HG03175 (cell line): ENCODE data around the gene FBN1.

Source experiments
- ATAC-seq: cut with Tn5 transposase; IDR thresholded peaks from one replicate; pipeline ENCODE4 v1.9.1; 2021; ENCODE audit warnings: mild to moderate bottlenecking, moderate library complexity; ENCODE audit not compliant: unreplicated experiment

Gene FBN1

DNA sequence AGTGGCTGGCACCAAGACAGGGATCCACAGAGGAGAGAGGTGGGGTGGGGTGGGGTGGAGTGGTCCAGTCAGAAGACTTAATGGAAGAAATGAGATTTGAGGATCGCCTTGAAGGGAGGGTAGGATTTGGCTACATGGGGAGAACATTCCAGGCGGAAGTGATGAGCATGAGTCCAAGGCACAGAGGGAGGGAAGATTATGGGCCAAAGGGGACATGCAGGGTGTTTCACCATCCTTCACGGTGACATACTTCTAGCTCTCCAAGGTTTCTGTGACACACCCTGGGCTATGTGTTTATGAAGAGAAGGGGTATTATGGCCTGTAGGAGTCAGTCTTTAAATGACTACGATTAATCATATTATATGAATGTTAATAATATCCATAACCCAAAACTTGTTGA is 7.7 kb upstream of the FBN1 start:
- no peak for ATAC-seq

- no peak for ATAC-seq
Measured at GRCh38 chr15:48652510-48653076, 7.1 kb upstream of the FBN1 start.

DNA sequence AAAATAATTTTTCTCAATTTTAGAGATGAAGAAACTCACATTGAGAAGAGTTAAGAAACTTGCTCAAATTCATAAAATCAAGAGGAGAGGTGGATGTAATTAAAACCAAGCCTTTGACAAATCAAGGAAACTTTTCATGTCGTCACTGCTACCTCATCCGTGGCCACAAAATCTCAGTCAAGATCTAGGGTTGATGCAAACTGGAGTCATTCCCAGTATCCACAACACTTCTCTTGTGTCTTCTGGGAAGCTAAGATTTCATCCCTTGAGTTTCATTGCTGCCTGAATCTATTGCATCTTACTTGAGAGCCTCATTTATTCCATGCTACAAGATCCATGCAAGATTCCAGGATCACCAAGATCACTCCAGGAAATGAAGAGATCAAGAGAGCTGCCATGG is 5.4 kb upstream of the FBN1 start:
- ATAC-seq, result no peak

GRCh38 chr15:48647962-48648361 is 2.5 kb upstream of the FBN1 start:
- ATAC-seq, result no peak

DNA sequence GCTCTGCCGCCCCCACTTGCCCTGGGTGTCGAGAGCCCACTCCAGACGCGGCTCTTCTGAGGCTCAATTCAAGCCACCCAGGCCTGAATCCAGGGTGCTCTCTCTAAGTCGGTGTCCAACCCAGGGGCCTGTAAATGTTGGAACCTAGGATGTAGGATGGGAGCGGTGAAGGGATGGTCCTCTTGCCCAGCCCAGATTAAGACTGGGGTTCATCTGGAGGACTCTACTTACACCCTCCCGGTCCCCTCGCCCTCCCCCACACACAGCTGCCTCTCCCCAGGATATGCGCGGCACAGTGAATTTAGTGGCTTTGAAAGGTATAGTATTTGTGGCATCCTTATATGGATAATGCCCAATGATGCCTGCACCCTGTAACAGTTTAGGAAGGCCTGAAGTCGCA is 822 bp upstream of the FBN1 start:
- no peak for ATAC-seq

DNA sequence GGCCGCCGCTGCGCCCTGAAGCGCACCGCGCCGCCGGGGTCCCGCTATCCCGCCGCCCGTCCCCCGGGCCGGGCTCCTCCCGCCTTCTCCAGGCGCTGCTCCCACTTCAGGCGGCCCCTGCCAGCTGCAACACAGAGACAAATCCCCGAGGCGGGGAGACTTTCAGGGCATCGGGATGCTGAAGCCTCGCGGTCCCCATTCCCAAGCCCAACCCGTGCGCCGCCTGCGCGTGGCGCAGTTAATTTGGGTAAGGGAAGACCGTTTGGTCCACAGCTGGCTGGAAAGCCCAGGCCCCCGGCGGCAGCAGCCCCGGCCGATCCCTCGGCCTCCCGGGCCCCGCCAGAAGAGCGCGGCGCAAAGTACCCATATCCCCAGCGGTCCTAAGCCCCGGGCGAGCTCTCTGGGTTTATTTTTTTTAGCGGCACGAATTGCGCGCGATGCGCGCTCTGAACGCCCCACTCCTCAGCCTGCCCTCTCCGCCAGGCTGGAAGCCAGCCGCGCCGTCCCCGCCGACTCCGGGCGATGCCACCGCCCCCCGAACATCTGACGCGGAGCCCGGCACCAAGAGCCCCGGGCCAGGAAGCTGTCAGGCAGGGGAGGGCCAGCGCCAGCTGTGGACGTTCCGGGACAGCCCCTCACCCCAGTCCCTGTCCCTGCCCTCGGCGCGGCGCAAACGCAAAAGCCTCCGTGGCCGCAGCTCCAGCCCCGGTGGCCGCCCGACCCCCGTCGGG is 517 bp downstream of the FBN1 start:
- ATAC-seq, result peak; percentile 41

GRCh38 chr15:48644467-48644826 is 1.1 kb downstream of the FBN1 start:
- ATAC-seq, result peak; percentile 9

- no peak for ATAC-seq
Measured at GRCh38 chr15:48643776-48644466, 1.6 kb downstream of the FBN1 start.

DNA sequence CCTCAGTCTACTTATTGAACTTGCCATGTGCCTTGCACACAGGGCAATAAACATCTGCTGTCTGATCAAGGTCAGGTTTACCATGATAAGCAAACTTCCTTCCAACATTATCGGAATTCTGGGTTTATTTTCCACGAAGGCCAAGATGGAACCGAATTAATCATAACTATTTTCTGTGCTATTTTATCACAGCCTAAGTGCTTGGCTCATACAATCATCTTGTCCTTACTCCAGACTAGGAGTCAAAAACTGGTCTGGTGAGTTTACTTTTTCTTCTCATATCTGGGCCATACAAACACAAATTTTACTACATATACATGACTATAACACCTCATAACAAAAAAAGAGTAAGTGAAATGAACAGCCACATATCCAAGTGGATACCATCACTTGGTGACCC is 2.3 kb downstream of the FBN1 start:
- ATAC-seq, result no peak

GRCh38 chr15:48642795-48643194 is 2.7 kb downstream of the FBN1 start:
- ATAC-seq, result no peak

GRCh38 chr15:48641416-48641815 is 4.1 kb downstream of the FBN1 start:
- no peak for ATAC-seq

GRCh38 chr15:48638963-48639362 is 6.5 kb downstream of the FBN1 start:
- ATAC-seq, result no peak

DNA sequence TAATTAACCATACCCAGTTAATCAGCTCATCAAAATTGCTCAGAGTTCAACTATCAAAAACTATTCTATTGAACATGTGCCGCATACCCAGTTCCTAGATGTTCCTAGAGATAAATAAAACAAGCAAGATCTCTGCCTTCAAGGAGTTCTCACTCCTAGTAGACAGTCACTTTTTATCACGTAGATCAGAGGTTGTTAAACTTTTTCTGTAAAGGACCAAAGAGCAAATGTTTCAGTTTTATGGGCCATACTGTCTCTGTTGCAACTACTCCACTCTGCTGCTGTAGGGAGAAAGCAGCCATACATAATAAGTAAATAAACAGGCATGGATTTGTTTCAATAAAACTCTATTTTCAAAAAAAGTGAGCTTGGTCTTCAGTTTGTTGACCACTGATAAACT is 7.9 kb downstream of the FBN1 start:
- ATAC-seq, result no peak

- ATAC-seq, result no peak
Measured at GRCh38 chr15:48636511-48636910, 9.0 kb downstream of the FBN1 start.

DNA sequence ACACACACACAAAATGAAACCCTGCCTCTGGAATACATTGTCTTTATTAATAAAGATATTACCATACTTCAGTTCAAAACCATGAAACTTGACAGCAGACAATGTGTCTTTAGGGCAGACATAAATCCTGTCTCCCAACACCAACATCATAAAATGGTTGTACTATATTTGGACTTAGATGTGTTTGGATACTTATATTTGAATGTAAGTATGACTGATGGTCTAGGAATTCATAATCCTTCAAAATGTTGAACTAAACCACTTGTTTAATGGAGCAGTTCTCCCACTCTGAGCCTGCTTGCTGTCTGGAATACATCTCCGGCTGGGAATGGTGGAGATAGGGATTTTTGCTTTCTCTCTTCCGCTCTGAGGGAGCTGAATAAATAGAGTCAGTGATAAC is 10.6 kb downstream of the FBN1 start:
- no peak for ATAC-seq

DNA sequence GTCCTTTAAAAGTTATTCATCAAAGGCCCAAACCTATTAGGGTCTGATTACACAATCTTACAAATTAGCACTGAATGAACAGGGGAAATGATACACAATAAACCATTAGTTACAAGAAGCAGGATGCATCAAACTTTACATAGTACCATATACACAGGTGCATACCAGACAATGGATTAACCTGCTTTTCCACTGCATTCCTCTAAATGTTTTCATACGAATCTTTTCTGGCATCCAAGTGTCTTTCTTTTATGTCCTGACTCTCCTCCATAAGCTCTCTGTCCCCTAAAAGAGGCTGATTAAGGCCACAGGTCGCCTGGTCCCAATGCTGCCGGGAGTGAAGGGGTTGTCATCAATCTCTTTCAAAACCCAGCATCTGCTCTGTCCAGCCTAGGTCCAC is 11.4 kb downstream of the FBN1 start:
- ATAC-seq, result no peak

- no peak for ATAC-seq
Measured at GRCh38 chr15:48632651-48633050, 12.9 kb downstream of the FBN1 start.

DNA sequence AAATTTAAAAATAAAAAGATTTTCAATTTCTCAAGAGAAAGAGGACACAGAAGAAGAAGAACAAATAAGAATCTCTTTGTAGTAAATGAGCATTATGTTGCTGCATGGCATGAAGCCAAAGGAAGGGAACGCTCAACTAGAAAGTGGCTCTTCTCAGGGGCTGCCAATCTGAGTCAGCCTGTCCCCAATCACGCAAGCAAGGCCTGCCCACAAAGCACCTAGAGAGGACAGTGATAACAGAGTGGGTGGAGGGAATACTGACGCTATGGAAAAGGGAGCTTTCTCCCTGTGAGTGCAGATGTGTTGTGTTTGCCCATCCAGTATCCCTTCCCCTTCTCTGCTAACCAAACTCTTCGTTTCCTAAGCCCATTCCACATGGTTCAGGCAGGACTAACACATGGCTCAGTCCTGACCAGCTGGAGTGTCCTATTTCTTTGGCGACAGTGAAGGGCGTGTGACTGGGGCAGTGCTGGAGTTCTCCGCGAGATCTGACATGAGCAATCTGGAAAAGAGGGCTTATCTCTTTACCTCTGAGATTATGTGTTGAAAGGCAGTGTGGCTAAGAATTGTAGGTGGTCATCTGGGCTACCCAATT is 14.2 kb downstream of the FBN1 start:
- no peak for ATAC-seq

- ATAC-seq, result no peak
Measured at GRCh38 chr15:48630245-48630644, 15.3 kb downstream of the FBN1 start.

GRCh38 chr15:48628832-48629231 is 16.7 kb downstream of the FBN1 start:
- no peak for ATAC-seq

DNA sequence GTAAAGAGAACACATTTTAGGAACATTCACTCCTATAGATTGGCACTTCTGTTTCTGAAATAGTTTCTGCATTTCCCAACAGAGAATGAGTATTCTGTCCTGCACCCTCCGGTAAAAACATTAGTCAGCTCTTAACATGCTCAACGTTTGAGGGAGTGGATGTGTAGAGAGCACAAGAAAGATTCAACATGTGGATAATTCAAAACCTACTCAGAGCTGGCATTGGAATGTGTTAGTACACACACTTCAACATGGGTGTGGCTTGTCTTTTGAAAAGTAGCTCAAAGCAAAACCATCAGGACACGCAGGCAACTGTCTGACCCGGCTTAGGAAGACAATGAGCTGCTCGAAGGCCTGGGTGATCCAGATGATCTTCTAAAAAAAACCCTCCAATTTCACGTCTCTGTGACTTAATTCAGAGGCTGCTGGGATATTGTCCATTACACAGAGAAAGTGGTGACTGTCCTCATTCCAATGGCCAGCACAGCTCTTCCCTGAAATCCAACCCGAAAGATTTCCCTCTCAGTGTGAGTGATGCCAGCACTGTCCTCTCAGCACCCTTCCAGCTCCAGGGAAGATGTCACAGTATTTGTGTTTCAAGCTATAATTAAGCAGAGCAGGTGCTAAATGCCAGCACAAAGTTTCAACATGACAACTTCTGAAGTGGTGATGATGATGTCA is 18.1 kb downstream of the FBN1 start:
- ATAC-seq, result no peak
